ENCODE measurements around the gene SYCE1. TPM values are rescaled to one million over a fixed set of nuclear protein-coding genes. Genes with fewer than 3 reads are reported as not detected.

Gene SYCE1
- total and polyA plus RNA-seq, 2 of the 8 experiments (the other 6 are each of a cell fraction or from before 2014, with no cell fraction given): not detected

GRCh38 chr10:133568287-133568614 is 2.9 kb upstream of the SYCE1 start:
- Histone ChIP-seq H3K4ac (replicated peaks; ENCODE audit: insufficient read length, low read depth, low read length) (no peak overlapping the region), H2AK5ac (ENCODE audit: low read depth, low read length) (no peak overlapping the region), H3K79me2 (ENCODE audit: control insufficient read depth in 1 of 2, insufficient read depth in 2 of 2, low read length in 2 of 2) (no peaks in the 10 kb centered on the region), H3K79me1 (ENCODE audit: low read depth, low read length) (no peaks in the 10 kb centered on the region), H2BK120ac (replicated peaks; ENCODE audit: low read depth, low read length) (no peak overlapping the region), H3K18ac (ENCODE audit: extremely low read depth, low read length) (no peak overlapping the region), H3K4me2 (ENCODE audit: insufficient read depth in 1 of 2, low read depth in 2 of 2, low read length in 2 of 2) (no peak overlapping the region), H3K56ac (replicated peaks; ENCODE audit: insufficient read length, low read depth, low read length) (no peak overlapping the region), H2AFZ (ENCODE audit: low read length) (no peak overlapping the region), H3K23me2 (ENCODE audit: low read depth, low read length) (peaks cover 11% of the 10 kb centered on the region; the same call in 1 of the 2 replicates), H3K4me1 (replicated peaks in 1 of 4; ENCODE audit: control insufficient read depth in 3 of 4, insufficient read depth in 4 of 4, low read length in 3 of 4) (no peaks in the 10 kb centered on the region), H3K36me3 (ENCODE audit: control insufficient read depth in 2 of 4, insufficient read depth in 4 of 4, low read length in 3 of 4) (no peaks in the 10 kb centered on the region), H2BK5ac (ENCODE audit: low read depth, low read length) (no peak overlapping the region), H3K9me3 (ENCODE audit: insufficient read depth in 2 of 2, low read depth in 1 of 2, low read length in 1 of 2) (peaks cover 29 to 56% of the 10 kb centered on the region in 2 experiments), H4K8ac (ENCODE audit: extremely low read depth, insufficient read depth, low read length) (no peak overlapping the region), H2BK15ac (ENCODE audit: low read length) (no peak overlapping the region), H2BK12ac (ENCODE audit: low read depth, low read length) (no peak overlapping the region), H4K5ac (ENCODE audit: insufficient read length, low read depth, low read length) (no peak overlapping the region), H3K14ac (ENCODE audit: insufficient read length) (no peak overlapping the region), H3K9ac (replicated peaks in 1 of 4; ENCODE audit: extremely low read depth in 1 of 4, low read depth in 3 of 4, low read length in 3 of 4) (no peak overlapping the region), H2BK20ac (ENCODE audit: low read length) (no peak overlapping the region), H3K27me3 (replicated peaks in 1 of 4; ENCODE audit: control insufficient read depth in 3 of 4, extremely low read depth in 1 of 4, insufficient read depth in 3 of 4, low read length in 3 of 4) (peaks cover 0 to 2% (median under 1%) of the 10 kb centered on the region in 4 experiments; a peak in 1 of 7 replicates), H3K4me3 (ENCODE audit: extremely low read depth in 1 of 4, insufficient read depth in 2 of 4, low read depth in 3 of 4, low read length in 4 of 4) (no peak overlapping the region), H4K91ac (replicated peaks; ENCODE audit: insufficient read length, low read length) (no peak overlapping the region), H3K23ac (ENCODE audit: insufficient read length) (no peak overlapping the region), H4K20me1 (replicated peaks in 1 of 2; ENCODE audit: control insufficient read depth in 1 of 2, insufficient read depth in 2 of 2, low read length in 2 of 2) (no peaks in the 10 kb centered on the region), H3K27ac (ENCODE audit: low read depth, low read length) (no peak overlapping the region)
- POLR2A ChIA-PET (ENCODE audit: partially characterized antibody): no interaction called here
- CTCF ChIA-PET (ENCODE audit: partially characterized antibody): no interaction called here
- DNase-seq (ENCODE audit: low read depth in 1 of 2, low spot score in 2 of 2) (no peak), FAIRE-seq (no peak)
- 89% methylated on average over 7 of the region's 22 CpGs; no CpG with 5 or more reads in 1 of the 2 experiments for WGBS, 2 experiments (ENCODE audit: extremely low coverage in 1 of 2, insufficient coverage in 1 of 2, insufficient read length in 1 of 2, insufficient replicate concordance in 2 of 2, low coverage in 1 of 2, low lambda C conversion rate in 2 of 2, missing lambda C conversion rate in 1 of 2)
- TF ChIP-seq SAP30 (IDR thresholded peaks at IDR 0.05; ENCODE audit: insufficient read depth, insufficient replicate concordance, low read length) (no peak), ATF2 (IDR thresholded peaks at IDR 0.05; ENCODE audit: low read length) (no peak), CTBP2 (IDR thresholded peaks at IDR 0.05; ENCODE audit: borderline replicate concordance, insufficient read depth, insufficient read length, low read length) (no peak), HDAC2 (IDR thresholded peaks at IDR 0.05; ENCODE audit: borderline replicate concordance in 1 of 2, low read depth in 2 of 2, low read length in 2 of 2) (no peak), CBX8 (IDR thresholded peaks at IDR 0.05; ENCODE audit: borderline replicate concordance, low read depth, low read length) (no peak), EZH2 (IDR thresholded peaks at IDR 0.05; ENCODE audit: low read depth, low read length, severe bottlenecking) (no peak), POU5F1 (IDR thresholded peaks at IDR 0.05; ENCODE audit: low read depth, low read length) (no peak), SP4 (IDR thresholded peaks at IDR 0.05; ENCODE audit: low read length) (no peak), TEAD4 (IDR thresholded peaks at IDR 0.05; ENCODE audit: low read depth, low read length) (no peak), KDM4A (IDR thresholded peaks at IDR 0.05; ENCODE audit: low read depth, low read length, severe bottlenecking) (no peak), KDM1A (IDR thresholded peaks at IDR 0.05; ENCODE audit: borderline replicate concordance, low read length) (no peak)

Measured in H1 (cell line).